ENCODE measurements around the gene GALNT13. TPM values are rescaled to one million over a fixed set of nuclear protein-coding genes. Genes with fewer than 3 reads are reported as not detected.

Gene GALNT13
- total and polyA plus RNA-seq, 2 donors (not counting 1 experiment from before 2014, with no cell fraction given), result not detected

DNA sequence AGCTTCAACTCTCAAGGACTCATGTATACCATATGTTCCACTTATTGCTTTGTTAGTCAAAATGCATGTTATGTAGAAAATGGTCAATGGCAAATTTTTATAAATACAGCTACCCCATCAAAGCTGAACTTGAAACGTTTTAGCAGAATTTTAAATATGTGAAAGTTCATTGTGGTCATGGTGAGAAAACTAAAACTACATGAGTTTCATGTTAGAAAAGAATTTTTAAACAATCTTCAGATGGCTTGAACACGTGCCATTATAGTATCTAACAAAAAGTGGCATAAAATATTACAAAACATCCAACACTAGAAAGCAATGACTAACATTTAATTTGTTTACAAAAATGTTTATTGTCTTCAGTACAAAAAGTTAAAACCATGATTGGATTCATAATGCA, 580.7 kb downstream of the GALNT13 start:
- no peaks in the 10 kb centered on the region for H3K79me2 ChIP-seq (ENCODE audit: control insufficient read depth, insufficient read depth, low read length)
- Mint-ChIP-seq H3K27me3 (no peaks in the 10 kb centered on the region), H3K4me1 (no peaks in the 10 kb centered on the region), H3K9me3 (ENCODE audit: insufficient read depth) (no peaks in the 10 kb centered on the region), H3K4me3 (no peak overlapping the region), H3K27ac (no peak overlapping the region)
- ChIA-PET POLR2A (no interaction called here), CTCF (interaction anchor here (0.8 kb wide), 1 partner anchor 8 kb away, joined by 3 read pairs; no protein-coding TSS in a partner anchor)
- H3K4me2 ChIP-seq (replicated peaks; ENCODE audit: low read depth, low read length, poor library complexity, severe bottlenecking), result no peak overlapping the region
- no peak overlapping the region for H3K4me3 ChIP-seq (ENCODE audit: control extremely low read depth in 1 of 5, extremely low read depth in 1 of 5, insufficient read depth in 1 of 5, low read depth in 2 of 5, low read length in 4 of 5)
- TF ChIP-seq EZH2 (IDR thresholded peaks at IDR 0.05; ENCODE audit: borderline replicate concordance, insufficient read depth, low read depth, low read length, poor library complexity, severe bottlenecking), result no peak
- TF ChIP-seq, protein P1, sequence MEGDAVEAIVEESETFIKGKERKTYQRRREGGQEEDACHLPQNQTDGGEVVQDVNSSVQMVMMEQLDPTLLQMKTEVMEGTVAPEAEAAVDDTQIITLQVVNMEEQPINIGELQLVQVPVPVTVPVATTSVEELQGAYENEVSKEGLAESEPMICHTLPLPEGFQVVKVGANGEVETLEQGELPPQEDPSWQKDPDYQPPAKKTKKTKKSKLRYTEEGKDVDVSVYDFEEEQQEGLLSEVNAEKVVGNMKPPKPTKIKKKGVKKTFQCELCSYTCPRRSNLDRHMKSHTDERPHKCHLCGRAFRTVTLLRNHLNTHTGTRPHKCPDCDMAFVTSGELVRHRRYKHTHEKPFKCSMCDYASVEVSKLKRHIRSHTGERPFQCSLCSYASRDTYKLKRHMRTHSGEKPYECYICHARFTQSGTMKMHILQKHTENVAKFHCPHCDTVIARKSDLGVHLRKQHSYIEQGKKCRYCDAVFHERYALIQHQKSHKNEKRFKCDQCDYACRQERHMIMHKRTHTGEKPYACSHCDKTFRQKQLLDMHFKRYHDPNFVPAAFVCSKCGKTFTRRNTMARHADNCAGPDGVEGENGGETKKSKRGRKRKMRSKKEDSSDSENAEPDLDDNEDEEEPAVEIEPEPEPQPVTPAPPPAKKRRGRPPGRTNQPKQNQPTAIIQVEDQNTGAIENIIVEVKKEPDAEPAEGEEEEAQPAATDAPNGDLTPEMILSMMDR (IDR thresholded peaks at IDR 0.05), result no peak
- H3K27ac ChIP-seq (ENCODE audit: low read length in 2 of 2), result no peak overlapping the region
- H4K20me1 ChIP-seq (ENCODE audit: control insufficient read depth, insufficient read depth, low read length, poor library complexity, severe bottlenecking), result no peaks in the 10 kb centered on the region
- H3K9ac ChIP-seq (ENCODE audit: low read length), result no peak overlapping the region
- no peaks in the 10 kb centered on the region for H3K9me3 ChIP-seq (ENCODE audit: control extremely low read depth in 1 of 3, control insufficient read depth in 2 of 3, insufficient read depth in 1 of 3, low read length in 2 of 3)
- H3K27me3 ChIP-seq (replicated peaks in 1 of 4; ENCODE audit: control extremely low read depth in 1 of 4, control insufficient read depth in 3 of 4, insufficient read depth in 4 of 4, low read length in 3 of 4), result no peaks in the 10 kb centered on the region
- DNase-seq, result no peak
- no peaks in the 10 kb centered on the region for H3K4me1 ChIP-seq (ENCODE audit: control insufficient read depth in 2 of 2, insufficient read depth in 2 of 2, low read length in 2 of 2)
- no peak overlapping the region for H2AFZ ChIP-seq (ENCODE audit: insufficient read depth, low read depth, low read length, poor library complexity, severe bottlenecking)
- no peaks in the 10 kb centered on the region for H3K36me3 ChIP-seq (replicated peaks in 1 of 2; ENCODE audit: control extremely low read depth in 1 of 2, control insufficient read depth in 1 of 2, extremely low read depth in 1 of 2, insufficient read depth in 2 of 2, low read length in 1 of 2)
- ATAC-seq (ENCODE audit: low read depth), result no peak
- intact Hi-C loops (cut with micrococcal nuclease), result no loop called here
- WGBS (ENCODE audit: insufficient coverage), result no CpG with 5 or more reads among the region's 2 CpGs

DNA sequence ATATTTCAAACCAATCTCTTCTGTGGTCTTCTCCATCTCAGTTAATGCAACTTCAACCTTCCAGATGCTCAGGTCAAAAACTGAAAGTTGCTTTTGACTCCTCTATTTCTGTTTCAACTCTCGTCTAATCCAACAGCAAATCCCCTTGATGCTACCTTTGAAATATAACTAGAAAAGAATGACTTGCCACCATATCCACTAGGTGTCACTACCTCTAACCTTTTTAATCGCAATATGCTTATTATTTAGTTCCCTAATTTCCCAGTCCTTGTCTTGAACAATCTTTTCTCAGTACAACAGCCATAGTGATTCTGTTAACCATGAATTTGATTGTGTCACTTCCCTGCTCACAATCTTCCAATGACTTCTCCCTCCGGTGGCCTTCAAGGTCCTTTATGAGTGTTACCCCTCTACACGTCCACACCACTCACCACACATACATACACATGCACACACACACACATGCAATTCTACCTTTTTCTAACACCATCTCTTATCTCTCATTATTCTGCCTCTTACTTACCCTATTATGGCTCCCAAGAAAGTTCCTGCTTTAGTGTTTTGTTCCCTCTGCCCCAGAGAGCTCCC, 581.3 kb downstream of the GALNT13 start:
- intact Hi-C loops (cut with micrococcal nuclease), result no loop called here
- Histone ChIP-seq H2AFZ (ENCODE audit: insufficient read depth, low read depth, low read length, poor library complexity, severe bottlenecking) (no peak overlapping the region), H3K4me1 (ENCODE audit: control insufficient read depth in 2 of 2, insufficient read depth in 2 of 2, low read length in 2 of 2) (no peaks in the 10 kb centered on the region)

More for the DNA sequence above, 581.3 kb downstream of the GALNT13 start:
- no peaks in the 10 kb centered on the region for H4K20me1 ChIP-seq (ENCODE audit: control insufficient read depth, insufficient read depth, low read length, poor library complexity, severe bottlenecking)
- Mint-ChIP-seq H3K4me1 (no peaks in the 10 kb centered on the region), H3K9me3 (ENCODE audit: insufficient read depth) (no peaks in the 10 kb centered on the region), H3K27me3 (no peaks in the 10 kb centered on the region), H3K4me3 (no peak overlapping the region), H3K27ac (no peak overlapping the region)
- no peaks in the 10 kb centered on the region for H3K27me3 ChIP-seq (replicated peaks in 1 of 4; ENCODE audit: control extremely low read depth in 1 of 4, control insufficient read depth in 3 of 4, insufficient read depth in 4 of 4, low read length in 3 of 4)
- no peaks in the 10 kb centered on the region for H3K9me3 ChIP-seq (ENCODE audit: control extremely low read depth in 1 of 3, control insufficient read depth in 2 of 3, insufficient read depth in 1 of 3, low read length in 2 of 3)
- no peak overlapping the region for H3K27ac ChIP-seq (ENCODE audit: low read length in 2 of 2)
- TF ChIP-seq, protein P1 (IDR thresholded peaks at IDR 0.05), result no peak
- no peak for TF ChIP-seq EZH2 (IDR thresholded peaks at IDR 0.05; ENCODE audit: borderline replicate concordance, insufficient read depth, low read depth, low read length, poor library complexity, severe bottlenecking)
- 26% methylated on average over 3 of the region's 4 CpGs for WGBS (ENCODE audit: insufficient coverage)
- no peak overlapping the region for H3K4me3 ChIP-seq (ENCODE audit: control extremely low read depth in 1 of 5, extremely low read depth in 1 of 5, insufficient read depth in 1 of 5, low read depth in 2 of 5, low read length in 4 of 5)
- ATAC-seq (ENCODE audit: low read depth) (no peak), DNase-seq (no peak)
- H3K4me2 ChIP-seq (replicated peaks; ENCODE audit: low read depth, low read length, poor library complexity, severe bottlenecking), result no peak overlapping the region
- no peaks in the 10 kb centered on the region for H3K36me3 ChIP-seq (replicated peaks in 1 of 2; ENCODE audit: control extremely low read depth in 1 of 2, control insufficient read depth in 1 of 2, extremely low read depth in 1 of 2, insufficient read depth in 2 of 2, low read length in 1 of 2)
- no peak overlapping the region for H3K9ac ChIP-seq (ENCODE audit: low read length)
- ChIA-PET POLR2A (no interaction called here), CTCF (no interaction called here)
- H3K79me2 ChIP-seq (ENCODE audit: control insufficient read depth, insufficient read depth, low read length), result no peaks in the 10 kb centered on the region
